Activated CD8-positive, alpha-beta memory T cell treated with anti-CD3 and anti-CD28 coated beads, Interleukin-2, amount 10 ng/mL, durations not matched to agents 7 days and 5 days (primary cell): ENCODE results near the gene CHCHD4. TPM values are rescaled to one million over a fixed set of nuclear protein-coding genes. Genes with fewer than 3 reads are reported as not detected.
"Not testable (repeated sequence)": the region's sequence is repeated elsewhere in the genome, so short reads cannot be mapped to it uniquely, and the experiment has no call there.

Source experiments
- ATAC-seq: fragments of 150-1000 bp; cut with Tn5 transposase; one replicate; pipeline ENCODE4 v1.10.0; 2021; ENCODE audit warnings: moderate library complexity
- CTCF ChIA-PET: fragments of 350-600 bp; sonication (Branson Sonifier 250); formaldehyde crosslinking; loops from one replicate; lab custom pipeline; 2021; ENCODE audit warnings: antibody characterized with exemption; lab: Charles Lee
- DNase-seq: peaks from one replicate; pipeline ENCODE4 v3.0.0-alpha.2; 2020
- H3K27ac Mint-ChIP-seq: one replicate; pipeline ENCODE4 v1.8.0; 2021; ENCODE audit warnings: mild to moderate bottlenecking, mixed read lengths
- H3K27me3 Mint-ChIP-seq: one replicate; pipeline ENCODE4 v1.8.0; 2021; ENCODE audit warnings: mixed read lengths
- H3K36me3 Mint-ChIP-seq: one replicate; pipeline ENCODE4 v1.8.0; 2021; ENCODE audit warnings: mild to moderate bottlenecking, mixed read lengths
- H3K4me1 Mint-ChIP-seq: one replicate; pipeline ENCODE4 v1.8.0; 2021; ENCODE audit warnings: mixed read lengths
- H3K4me3 Mint-ChIP-seq: one replicate; pipeline ENCODE4 v1.8.0; 2021; ENCODE audit warnings: mild to moderate bottlenecking, moderate library complexity, mixed read lengths
- H3K9me3 Mint-ChIP-seq: one replicate; pipeline ENCODE4 v1.8.0; 2022; ENCODE audit warnings: low read depth, mixed read lengths
- total RNA-seq, 2 experiments: library from RNA; stranded (reverse); gene quantifications; one replicate each; pipeline ENCODE4 v1.2.3, GENCODE V29; 2021

The CHCHD4 gene
- total RNA-seq, 2 experiments from 2014 or later: 15.2 to 19.7 TPM

- CTCF ChIA-PET: interaction anchor here (1.9 kb wide), 1 partner anchor 223 kb away, joined by 4 read pairs; no protein-coding TSS in a partner anchor
- H3K4me1 Mint-ChIP-seq: peaks cover 32% of the 10 kb centered on the region
- peaks cover 15% of the 10 kb centered on the region for H3K36me3 Mint-ChIP-seq
- ATAC-seq: no peak
- peak; percentile 28 for DNase-seq
- no peaks in the 10 kb centered on the region for H3K9me3 Mint-ChIP-seq
- H3K27ac Mint-ChIP-seq: no peak overlapping the region
- H3K4me3 Mint-ChIP-seq: no peak overlapping the region
- no peaks in the 10 kb centered on the region for H3K27me3 Mint-ChIP-seq
Observed at GRCh38 chr3:14119651-14120050, 5.0 kb downstream of the CHCHD4 start.

GRCh38 chr3:14118400-14119381, 6.0 kb downstream of the CHCHD4 start:
- DNase-seq (peak; percentile 34), ATAC-seq (no peak)
- no peaks in the 10 kb centered on the region for H3K9me3 Mint-ChIP-seq
- H3K36me3 Mint-ChIP-seq: peaks cover 17% of the 10 kb centered on the region
- H3K27ac Mint-ChIP-seq: no peak overlapping the region
- H3K4me1 Mint-ChIP-seq: peaks cover 29% of the 10 kb centered on the region
- CTCF ChIA-PET: interaction anchor here (0.9 to 1.9 kb wide), 3 partner anchors 222 to 223 kb away, joined by 3 to 4 read pairs (median 3); no protein-coding TSS in a partner anchor
- no peak overlapping the region for H3K4me3 Mint-ChIP-seq
- no peaks in the 10 kb centered on the region for H3K27me3 Mint-ChIP-seq

GRCh38 chr3:14117468-14118399, 6.9 kb downstream of the CHCHD4 start:
- H3K9me3 Mint-ChIP-seq: no peaks in the 10 kb centered on the region
- CTCF ChIA-PET: interaction anchor here (0.9 to 1.2 kb wide), 3 partner anchors 221 to 556 kb away, joined by 3 read pairs; no protein-coding TSS in a partner anchor
- no peak for DNase-seq
- H3K36me3 Mint-ChIP-seq: peaks cover 25% of the 10 kb centered on the region
- H3K27ac Mint-ChIP-seq: no peak overlapping the region
- no peak overlapping the region for H3K4me3 Mint-ChIP-seq
- ATAC-seq: no peak
- H3K4me1 Mint-ChIP-seq: peaks cover 19% of the 10 kb centered on the region
- no peaks in the 10 kb centered on the region for H3K27me3 Mint-ChIP-seq

- Mint-ChIP-seq H3K9me3 (no peaks in the 10 kb centered on the region), H3K27ac (no peak overlapping the region), H3K27me3 (no peaks in the 10 kb centered on the region), H3K4me1 (peaks cover 2% of the 10 kb centered on the region), H3K4me3 (no peak overlapping the region), H3K36me3 (peaks cover 25% of the 10 kb centered on the region)
- no peak for DNase-seq
- ATAC-seq: no peak
- CTCF ChIA-PET: interaction anchor here (0.8 to 3.6 kb wide), 5 partner anchors 10 to 218 kb away, joined by 3 to 23 read pairs (median 5); partner anchors contain the start of genes CHCHD4, LSM3, TMEM43 and XPC
Observed at GRCh38 chr3:14113965-14114635, 10.6 kb downstream of the CHCHD4 start.

- Mint-ChIP-seq H3K36me3 (peaks cover 25% of the 10 kb centered on the region), H3K27me3 (no peaks in the 10 kb centered on the region), H3K9me3 (no peaks in the 10 kb centered on the region), H3K4me3 (no peak overlapping the region), H3K27ac (no peak overlapping the region), H3K4me1 (peaks cover 2% of the 10 kb centered on the region)
- no peak for ATAC-seq
- CTCF ChIA-PET: no interaction called here
- DNase-seq: no peak
Observed at GRCh38 chr3:14110699-14111098, 14.0 kb downstream of the CHCHD4 start.

- H3K27ac Mint-ChIP-seq, H3K4me3 Mint-ChIP-seq, DNase-seq, H3K4me1 Mint-ChIP-seq, CTCF ChIA-PET, ATAC-seq, H3K27me3 Mint-ChIP-seq, H3K9me3 Mint-ChIP-seq: not testable (repeated sequence)
- peaks cover 23% of the 10 kb centered on the region for H3K36me3 Mint-ChIP-seq
Observed at GRCh38 chr3:14109821-14110220, 14.8 kb downstream of the CHCHD4 start.

GRCh38 chr3:14097616-14098391, 26.9 kb downstream of the CHCHD4 start:
- Mint-ChIP-seq H3K27ac (no peak overlapping the region), H3K27me3 (peaks cover 52% of the 10 kb centered on the region), H3K4me3 (no peak overlapping the region), H3K36me3 (no peaks in the 10 kb centered on the region), H3K9me3 (peaks cover 2% of the 10 kb centered on the region), H3K4me1 (no peaks in the 10 kb centered on the region)
- ATAC-seq (no peak), DNase-seq (no peak)
- CTCF ChIA-PET: no interaction called here

- H3K27ac Mint-ChIP-seq: no peak overlapping the region
- no peaks in the 10 kb centered on the region for H3K4me1 Mint-ChIP-seq
- no peaks in the 10 kb centered on the region for H3K36me3 Mint-ChIP-seq
- DNase-seq (no peak), ATAC-seq (no peak)
- H3K9me3 Mint-ChIP-seq: peaks cover 2% of the 10 kb centered on the region
- CTCF ChIA-PET: no interaction called here
- H3K4me3 Mint-ChIP-seq: no peak overlapping the region
- peaks cover 48% of the 10 kb centered on the region for H3K27me3 Mint-ChIP-seq
Observed at GRCh38 chr3:14096742-14097141, 27.9 kb downstream of the CHCHD4 start.

GRCh38 chr3:14093831-14094230, 30.8 kb downstream of the CHCHD4 start:
- H3K27ac Mint-ChIP-seq: no peak overlapping the region
- no peak for ATAC-seq

GRCh38 chr3:14092464-14092863, 32.2 kb downstream of the CHCHD4 start:
- Mint-ChIP-seq H3K4me3 (no peak overlapping the region), H3K9me3 (peaks cover under 1% of the 10 kb centered on the region), H3K27ac (no peak overlapping the region), H3K4me1 (no peaks in the 10 kb centered on the region), H3K36me3 (no peaks in the 10 kb centered on the region), H3K27me3 (peaks cover 37% of the 10 kb centered on the region)
- no peak for DNase-seq
- ATAC-seq: no peak
- CTCF ChIA-PET: interaction anchor here (0.6 kb wide), 1 partner anchor 1280 kb away, joined by 4 read pairs; no protein-coding TSS in a partner anchor

More at GRCh38 chr3:14093831-14094230, 30.8 kb downstream of the CHCHD4 start:
- no peak for DNase-seq
- peaks cover 43% of the 10 kb centered on the region for H3K27me3 Mint-ChIP-seq
- H3K4me1 Mint-ChIP-seq: no peaks in the 10 kb centered on the region
- peaks cover 2% of the 10 kb centered on the region for H3K9me3 Mint-ChIP-seq
- no peak overlapping the region for H3K4me3 Mint-ChIP-seq
- CTCF ChIA-PET: no interaction called here
- H3K36me3 Mint-ChIP-seq: no peaks in the 10 kb centered on the region

GRCh38 chr3:14091959-14092358, 32.7 kb downstream of the CHCHD4 start:
- H3K36me3 Mint-ChIP-seq, H3K9me3 Mint-ChIP-seq, H3K4me1 Mint-ChIP-seq, ATAC-seq, CTCF ChIA-PET, DNase-seq, H3K27ac Mint-ChIP-seq, H3K4me3 Mint-ChIP-seq: not testable (repeated sequence)
- H3K27me3 Mint-ChIP-seq: peaks cover 34% of the 10 kb centered on the region

- H3K27me3 Mint-ChIP-seq, H3K36me3 Mint-ChIP-seq, H3K4me3 Mint-ChIP-seq, CTCF ChIA-PET, H3K9me3 Mint-ChIP-seq, ATAC-seq, H3K27ac Mint-ChIP-seq, DNase-seq, H3K4me1 Mint-ChIP-seq: not testable (repeated sequence)
Observed at GRCh38 chr3:14087461-14087860, 37.2 kb downstream of the CHCHD4 start.
